Aorta (tissue), 5 donors: ENCODE measurements around the gene CARM1. TPM values are rescaled to one million over a fixed set of nuclear protein-coding genes. Genes with fewer than 3 reads are reported as not detected.
A peak's percentile ranks its signal among the peaks of the same experiment; 100 is the strongest.

Experiments
- ATAC-seq: fragments of 200-7000 bp; cut with Tn5 transposase; one replicate; pipeline ENCODE4 v1.9.1; 2022; ENCODE audit warnings: moderate library complexity; ENCODE audit not compliant: low FRiP score
- DNase-seq, 2 donors: peaks; one replicate each; pipeline ENCODE4 v3.0.0-alpha.2; 2020
- H3K27ac ChIP-seq, 2 donors: one replicate each; pipeline ENCODE4 v1.5.1; 2013; ENCODE audit warnings: low read length in 2 of 2, mild to moderate bottlenecking in 2 of 2, moderate library complexity in 2 of 2, control low read depth in 1 of 2, inconsistent platforms in 1 of 2, low read depth in 1 of 2
- H3K27me3 ChIP-seq, 2 donors: one replicate each; pipeline ENCODE4 v1.6.1; 2013; ENCODE audit warnings: control low read depth in 1 of 2, low read length in 1 of 2, mild to moderate bottlenecking in 1 of 2, moderate library complexity in 1 of 2; ENCODE audit not compliant: insufficient read depth in 2 of 2, control insufficient read depth in 1 of 2
- H3K36me3 ChIP-seq, 2 donors: one replicate each; pipeline ENCODE4 v1.6.1; 2013; ENCODE audit warnings: control low read depth in 1 of 2, low read length in 1 of 2, mild to moderate bottlenecking in 1 of 2; ENCODE audit not compliant: insufficient read depth in 2 of 2, control insufficient read depth in 1 of 2
- H3K4me1 ChIP-seq, 2 donors: one replicate each; pipeline ENCODE4 v1.6.1; 2013; ENCODE audit warnings: low read length in 2 of 2, control low read depth in 1 of 2, mild to moderate bottlenecking in 1 of 2, moderate library complexity in 1 of 2; ENCODE audit not compliant: insufficient read depth in 2 of 2, control insufficient read depth in 1 of 2
- H3K4me3 ChIP-seq, 2 donors: one replicate each; pipeline ENCODE4 v1.5.1; 2013; ENCODE audit warnings: low read length in 2 of 2, control low read depth in 1 of 2, mild to moderate bottlenecking in 1 of 2
- H3K9me3 ChIP-seq: one replicate; pipeline ENCODE4 v1.6.1; 2013; ENCODE audit warnings: mild to moderate bottlenecking, low read length; ENCODE audit not compliant: control insufficient read depth
- WGBS, 2 donors: extraction: QIAGEN DNeasy Blood & Tissue Kit; methylation state at CpG; one replicate each; pipeline ENCODE4 v1.1.7; 2013; 5-methylcytosine and 5-hydroxymethylcytosine counted together
- intact Hi-C, 2 donors: fragments of 100-400 bp; cut with DNase I; formaldehyde crosslinking; loops; one replicate each; pipeline versions ENCODE4 v1.14.2 to v1.15.0; 2022
- polyA plus RNA-seq, 2 donors: library from polyadenylated mRNA; stranded (reverse); fragments of 200-250 nt; gene quantifications; one replicate each; pipeline ENCODE4 v1.2.3, GENCODE V29; 2013
- total RNA-seq, 2 donors: library from RNA; stranded (reverse); fragmentation: NEBNext Ultra II Directional; extraction: Animal tissue kit (Norgen Biotek cat#: 25700); gene quantifications; one replicate each; pipeline ENCODE4 v1.2.1, GENCODE V29; 2021
- donor health status: healthy with polysubstance abuse.
- donor health status: Bipolar disorder and iron deficiency.
- donor health status: DM: no; HTN: no; CAD: no.
- donor health status: DM: no; HTN: no; CAD: no.
- donor health status: DM: yes; HTN: yes; CAD: no.

The CARM1 gene
- total and polyA plus RNA-seq, 4 donors = 11.5 to 41.4 (median 25.9) TPM

DNA sequence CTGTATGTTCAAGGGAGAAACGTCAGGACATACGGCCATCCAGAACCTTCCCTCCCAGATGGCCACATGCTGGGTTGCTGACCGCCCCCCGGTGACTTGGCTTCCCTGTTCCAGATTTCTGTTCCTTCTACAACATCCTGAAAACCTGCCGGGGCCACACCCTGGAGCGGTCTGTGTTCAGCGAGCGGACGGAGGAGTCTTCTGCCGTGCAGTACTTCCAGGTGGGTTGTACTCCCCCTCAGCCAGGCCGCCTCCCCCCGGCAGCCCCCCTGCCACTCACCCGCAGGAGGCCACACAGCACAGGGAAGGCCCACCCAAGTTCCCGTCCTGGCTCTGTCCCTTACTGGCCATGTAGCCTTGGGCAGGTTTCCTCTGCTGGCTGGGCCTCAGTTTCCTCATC lies 36.6 kb downstream of the CARM1 start:
- Histone ChIP-seq H3K4me1 (no peaks in the 10 kb centered on the region), H3K4me3 (no peak overlapping the region), H3K36me3 (peaks cover 0 to 4% of the 10 kb centered on the region in 2 donors), H3K27ac (no peak overlapping the region), H3K9me3 (no peaks in the 10 kb centered on the region), H3K27me3 (no peaks in the 10 kb centered on the region)
- 88 to 93% methylated on average over 14 of the region's 14 CpGs for WGBS, 2 donors
- intact Hi-C loops = no loop called here
- DNase-seq (peak in 1 of 2 donors; percentile 37), ATAC-seq (no peak)

DNA sequence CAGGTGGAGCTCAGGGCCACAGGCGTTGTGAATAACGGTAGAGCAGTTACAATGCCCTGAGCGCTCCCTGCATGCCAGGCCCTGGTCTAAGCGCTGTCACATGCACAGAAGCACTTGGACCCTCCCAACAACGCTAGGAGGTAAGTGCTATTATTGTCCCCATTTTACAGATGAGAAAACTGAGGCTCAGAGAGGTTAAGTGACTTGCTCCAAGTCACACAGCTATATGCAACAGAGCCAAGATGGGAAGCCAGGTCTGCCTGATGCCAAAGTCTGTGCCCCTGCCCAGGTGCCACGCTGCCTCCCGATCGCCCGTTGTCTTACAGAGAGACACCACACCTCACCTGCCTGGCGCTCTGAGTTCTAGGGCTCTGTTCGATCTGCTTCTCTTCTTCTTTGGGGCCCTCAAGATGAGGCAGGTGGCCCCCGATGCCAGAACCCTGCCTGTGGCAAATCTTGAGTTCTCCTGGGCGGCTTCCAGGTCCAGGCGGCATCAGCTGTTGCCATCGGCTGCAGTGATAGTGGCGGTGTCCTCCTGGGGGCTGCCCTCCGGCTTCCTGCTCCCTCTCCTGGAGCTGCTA lies 37.1 kb downstream of the CARM1 start:
- no peak overlapping the region for H3K4me3 ChIP-seq
- H3K4me1 ChIP-seq = no peaks in the 10 kb centered on the region
- H3K36me3 ChIP-seq = peaks cover 0 to 4% of the 10 kb centered on the region in 2 donors
- ATAC-seq (no peak), DNase-seq (no peak)
- 93 to 94% methylated on average over 17 of the region's 17 CpGs for WGBS, 2 donors
- no peaks in the 10 kb centered on the region for H3K27me3 ChIP-seq
- intact Hi-C loops = no loop called here
- H3K9me3 ChIP-seq = no peaks in the 10 kb centered on the region
- H3K27ac ChIP-seq = no peak overlapping the region

DNA sequence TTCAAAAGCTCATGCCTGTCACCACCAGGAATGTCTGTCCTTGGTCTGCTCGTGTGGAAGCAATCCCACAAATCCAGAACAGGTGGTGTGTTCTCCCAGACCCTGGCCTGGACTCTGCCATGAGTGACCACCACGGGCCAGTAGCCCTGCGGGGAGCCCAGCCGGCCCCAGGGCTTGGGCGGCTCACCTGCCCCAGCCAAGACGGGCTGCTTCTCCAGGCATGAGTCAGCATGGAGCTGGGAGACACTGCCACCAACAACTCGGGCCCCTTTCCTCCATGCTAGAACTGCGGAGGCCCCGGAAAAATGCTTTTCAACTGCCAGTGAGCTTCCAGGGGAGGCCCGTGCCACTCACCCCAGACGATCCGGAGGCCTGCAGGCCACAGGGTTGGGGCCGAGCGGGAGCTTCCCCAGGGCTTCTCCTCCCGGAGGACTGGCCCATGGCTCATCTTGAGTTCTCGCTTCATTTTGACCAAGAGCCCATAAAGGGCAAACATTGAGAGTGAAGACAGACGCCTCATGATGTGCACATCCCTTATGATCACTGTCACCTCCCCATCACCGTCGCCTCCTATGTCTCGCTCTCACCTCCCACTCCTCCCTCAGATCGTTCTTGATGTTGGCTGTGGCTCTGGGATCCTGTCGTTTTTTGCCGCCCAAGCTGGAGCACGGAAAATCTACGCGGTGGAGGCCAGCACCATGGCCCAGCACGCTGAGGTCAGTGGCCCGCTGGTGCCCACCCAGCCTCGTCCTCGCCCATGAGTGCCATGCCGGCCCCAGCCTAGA lies 40.4 kb downstream of the CARM1 start:
- no peak overlapping the region for H3K27ac ChIP-seq
- 90% methylated on average over 31 of the region's 31 CpGs for WGBS, 2 donors
- no peaks in the 10 kb centered on the region for H3K27me3 ChIP-seq
- peaks cover 0 to 7% of the 10 kb centered on the region in 2 donors for H3K36me3 ChIP-seq
- no peaks in the 10 kb centered on the region for H3K4me1 ChIP-seq
- ATAC-seq (no peak), DNase-seq (no peak)
- H3K9me3 ChIP-seq = no peaks in the 10 kb centered on the region
- intact Hi-C loops = no loop called here
- H3K4me3 ChIP-seq = no peak overlapping the region

DNA sequence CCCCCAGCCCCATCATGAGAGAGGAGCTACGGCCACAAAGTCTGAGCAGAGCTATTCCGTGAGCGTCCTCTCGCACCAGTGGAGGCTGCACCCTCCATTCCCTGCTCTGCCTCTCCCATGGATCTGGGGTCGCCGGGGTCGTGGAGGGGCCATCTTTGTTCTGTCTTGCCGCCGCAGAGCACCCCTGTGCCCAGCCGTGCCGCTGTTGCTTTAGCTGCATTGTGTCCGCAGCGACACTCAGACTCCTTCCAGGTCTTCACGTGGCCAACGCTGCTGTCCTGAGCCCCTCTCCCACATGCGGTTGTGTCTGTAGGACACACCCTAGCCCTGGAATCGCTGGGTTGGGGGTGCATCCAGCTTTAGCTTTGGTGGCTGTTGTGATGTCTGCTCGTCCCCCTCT lies 41.3 kb downstream of the CARM1 start:
- ATAC-seq (no peak), DNase-seq (no peak)
- H3K4me1 ChIP-seq = no peaks in the 10 kb centered on the region
- no peaks in the 10 kb centered on the region for H3K9me3 ChIP-seq
- intact Hi-C loops = no loop called here
- WGBS, 2 donors = 93 to 94% methylated on average over 18 of the region's 18 CpGs
- no peak overlapping the region for H3K4me3 ChIP-seq
- H3K36me3 ChIP-seq = peaks cover 0 to 7% of the 10 kb centered on the region in 2 donors
- H3K27me3 ChIP-seq = no peaks in the 10 kb centered on the region
- H3K27ac ChIP-seq = no peak overlapping the region

DNA sequence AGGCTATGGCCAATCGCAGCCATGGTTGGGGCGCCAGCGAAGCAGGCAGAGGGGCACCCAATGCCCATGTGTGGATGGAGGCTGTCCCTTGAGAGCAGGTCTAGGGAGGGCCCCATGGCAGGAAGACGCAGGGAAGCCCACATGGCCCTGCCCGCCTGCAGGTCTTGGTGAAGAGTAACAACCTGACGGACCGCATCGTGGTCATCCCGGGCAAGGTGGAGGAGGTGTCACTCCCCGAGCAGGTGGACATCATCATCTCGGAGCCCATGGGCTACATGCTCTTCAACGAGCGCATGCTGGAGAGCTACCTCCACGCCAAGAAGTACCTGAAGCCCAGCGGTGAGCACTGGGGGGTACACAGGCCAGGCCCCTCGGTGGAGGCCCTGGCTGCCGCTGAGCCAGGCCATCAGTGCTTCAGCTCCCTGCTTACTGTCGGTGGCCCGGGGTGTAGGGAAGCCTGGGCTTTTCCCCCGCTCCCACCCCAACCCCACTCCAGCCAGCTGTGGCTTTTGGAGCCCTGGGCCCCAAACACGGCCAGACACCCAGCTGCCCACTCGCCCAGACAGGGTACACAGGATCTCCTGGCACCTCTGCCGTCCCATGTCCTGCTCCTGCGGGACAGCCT lies 42.5 kb downstream of the CARM1 start:
- Histone ChIP-seq H3K27me3 (no peaks in the 10 kb centered on the region), H3K36me3 (peaks cover 0 to 4% of the 10 kb centered on the region in 2 donors), H3K4me1 (no peaks in the 10 kb centered on the region), H3K4me3 (no peak overlapping the region), H3K27ac (no peak overlapping the region), H3K9me3 (no peaks in the 10 kb centered on the region)
- DNase-seq = no peak
- ATAC-seq = no peak
- 93% methylated on average over 24 of the region's 24 CpGs for WGBS, 2 donors
- intact Hi-C loops = no loop called here

DNA sequence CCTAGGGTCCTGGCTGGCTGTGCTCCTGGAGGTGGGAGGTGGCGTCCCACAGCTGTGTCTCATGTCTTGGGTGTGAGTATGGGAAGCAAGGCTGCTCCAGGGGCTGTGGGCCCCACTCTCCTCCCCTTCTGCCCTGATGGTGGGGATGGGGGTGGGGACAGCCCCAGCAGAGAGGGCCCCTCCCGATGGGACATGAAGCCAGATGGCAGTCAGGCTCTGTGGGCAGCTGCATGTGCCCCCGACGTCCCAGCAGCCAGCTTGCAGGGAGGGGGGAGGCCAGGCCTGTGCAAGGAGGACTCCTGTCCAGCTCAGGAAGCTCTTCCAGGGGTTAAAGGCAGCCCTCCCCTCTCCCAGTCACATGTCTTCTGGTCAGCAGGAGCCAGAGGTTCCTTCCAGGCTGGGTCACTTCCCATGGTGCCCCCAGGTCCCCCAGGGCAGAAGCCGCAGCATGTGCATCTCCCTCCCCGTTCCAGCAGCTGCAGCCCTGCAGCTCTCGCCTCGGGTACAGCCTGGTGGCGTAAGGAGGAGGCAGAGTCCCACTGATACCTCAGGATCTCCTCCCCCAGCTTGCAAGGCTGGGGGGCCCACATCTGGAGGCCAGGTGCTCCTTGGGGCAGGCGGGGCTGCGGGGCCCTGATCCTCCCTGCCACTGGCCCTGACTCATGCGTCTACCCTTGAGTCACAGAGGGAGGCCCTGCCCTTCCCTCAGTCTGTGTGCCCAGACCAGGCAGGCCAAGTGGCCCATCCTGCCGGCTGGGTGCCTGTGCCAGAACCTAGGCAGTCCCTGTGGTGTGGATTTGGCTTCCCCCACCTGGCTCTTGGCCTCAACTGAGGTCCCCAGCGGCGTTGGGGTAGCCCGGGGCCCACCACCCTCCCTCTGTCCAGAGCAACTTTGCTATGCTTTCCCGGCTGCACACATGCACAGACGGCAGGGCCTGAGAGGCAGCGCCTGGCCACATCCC lies 44.1 kb downstream of the CARM1 start:
- 72 to 74% methylated on average over 19 of the region's 19 CpGs for WGBS, 2 donors
- H3K36me3 ChIP-seq = peaks cover 0 to 4% of the 10 kb centered on the region in 2 donors
- intact Hi-C loops = no loop called here
- H3K9me3 ChIP-seq = no peaks in the 10 kb centered on the region
- no peaks in the 10 kb centered on the region for H3K27me3 ChIP-seq
- ATAC-seq (no peak), DNase-seq (no peak)
- no peaks in the 10 kb centered on the region for H3K4me1 ChIP-seq
- H3K4me3 ChIP-seq = no peak overlapping the region
- no peak overlapping the region for H3K27ac ChIP-seq

DNA sequence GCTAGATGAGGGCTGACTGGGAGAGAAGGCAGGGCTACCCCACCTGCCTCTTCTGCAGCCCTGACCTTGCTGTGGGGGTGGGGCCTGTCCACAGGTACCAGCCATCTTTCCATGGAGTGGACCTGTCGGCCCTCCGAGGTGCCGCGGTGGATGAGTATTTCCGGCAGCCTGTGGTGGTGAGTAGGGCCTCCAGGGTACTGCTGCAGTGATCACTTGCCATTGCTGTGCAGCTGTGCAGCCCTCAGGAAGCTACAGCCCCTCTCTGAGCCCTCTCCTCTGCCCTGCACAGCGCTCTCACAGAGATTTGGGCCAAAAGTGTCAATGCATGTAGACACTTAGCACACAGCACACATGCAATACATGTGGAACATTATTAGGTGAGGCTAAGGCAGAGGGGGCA lies 45.2 kb downstream of the CARM1 start:
- H3K9me3 ChIP-seq = no peaks in the 10 kb centered on the region
- no peak overlapping the region for H3K4me3 ChIP-seq
- intact Hi-C loops = no loop called here
- no peaks in the 10 kb centered on the region for H3K4me1 ChIP-seq
- 91 to 93% methylated on average over 6 of the region's 6 CpGs for WGBS, 2 donors
- no peak overlapping the region for H3K27ac ChIP-seq
- H3K36me3 ChIP-seq = peaks cover 0 to 2% of the 10 kb centered on the region in 2 donors
- ATAC-seq (no peak), DNase-seq (no peak)
- no peaks in the 10 kb centered on the region for H3K27me3 ChIP-seq

DNA sequence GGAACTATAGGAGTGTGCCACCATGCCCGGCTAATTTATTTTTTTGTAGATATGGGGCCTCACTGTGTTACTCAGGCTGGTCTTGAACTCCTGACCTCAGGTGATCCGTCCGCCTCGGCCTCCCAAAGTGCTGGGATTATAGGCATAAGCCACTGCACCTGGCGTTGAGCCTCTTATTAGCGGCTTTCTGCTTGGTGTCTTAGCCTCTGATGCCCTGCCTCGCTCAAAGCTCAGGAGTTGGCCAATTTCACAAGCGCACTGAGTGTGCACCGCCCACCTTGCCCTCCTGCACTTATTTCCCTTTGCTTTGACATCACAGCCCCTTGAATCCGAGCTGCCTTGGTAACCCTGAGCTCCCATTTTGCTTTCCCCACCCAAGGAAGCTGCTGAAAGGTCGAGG lies 47.0 kb downstream of the CARM1 start:
- peaks cover 0 to 2% of the 10 kb centered on the region in 2 donors for H3K36me3 ChIP-seq
- no peaks in the 10 kb centered on the region for H3K4me1 ChIP-seq
- no peaks in the 10 kb centered on the region for H3K9me3 ChIP-seq
- no peak overlapping the region for H3K27ac ChIP-seq
- DNase-seq (no peak), ATAC-seq (no peak)
- H3K4me3 ChIP-seq = no peak overlapping the region
- H3K27me3 ChIP-seq = no peaks in the 10 kb centered on the region
- intact Hi-C loops = no loop called here
- WGBS, 2 donors = 91 to 93% methylated on average over 11 of the region's 11 CpGs
